ENCODE results near the gene MTCL1. TPM values are rescaled to one million over a fixed set of nuclear protein-coding genes. Genes with fewer than 3 reads are reported as not detected.

The MTCL1 gene
- total and polyA plus RNA-seq, 10 of the 15 experiments (the other 5 are each of a cell fraction or from before 2014, with no cell fraction given), result 0.03 to 0.36 (median 0.13) TPM; not detected in 4

- BruUV-seq (replicated peaks), result no TSS peak
- CTCF ChIA-PET, result no interaction called here
- no peaks in the 10 kb centered on the region for H3K79me2 ChIP-seq (ENCODE audit: control insufficient read depth, insufficient read depth, low read length)
- H3K27ac ChIP-seq (ENCODE audit: control insufficient read depth, insufficient read depth), result no peak overlapping the region
- in situ Hi-C loops (cut with MboI) (no loop called here), intact Hi-C loops (cut with micrococcal nuclease; ENCODE audit: unreplicated experiment) (no loop called here)
- DNase-seq (ENCODE audit: low read depth, low spot score), result no peak
- no peak overlapping the region for H3K9ac ChIP-seq (ENCODE audit: control insufficient read depth, insufficient read depth, low read length)
- no peak for ATAC-seq
- no peak for FAIRE-seq
- 27% methylated on average over 5 of the region's 5 CpGs for WGBS (ENCODE audit: insufficient coverage, insufficient replicate concordance, low lambda C conversion rate, missing lambda C conversion rate)
- SMC1A ChIA-PET (ENCODE audit: uncharacterized antibody, unreplicated experiment), result no interaction called here
- H3K4me1 ChIP-seq (ENCODE audit: control insufficient read depth, insufficient read depth, low read length), result no peaks in the 10 kb centered on the region
- no peaks in the 10 kb centered on the region for H4K20me1 ChIP-seq (ENCODE audit: control insufficient read depth, insufficient read depth)
- no peak for TF ChIP-seq CREM (IDR thresholded peaks at IDR 0.05; ENCODE audit: low read depth)
- TF ChIP-seq NFYB (IDR thresholded peaks at IDR 0.05; ENCODE audit: insufficient read depth, low read depth, low read length), result no peak
- no peak for TF ChIP-seq ZNF24 (IDR thresholded peaks at IDR 0.05)
- no peak for TF ChIP-seq RAD51 (IDR thresholded peaks at IDR 0.05)
- no peak for TF ChIP-seq HDAC6 (IDR thresholded peaks at IDR 0.05; ENCODE audit: unreplicated experiment)
- no peak for TF ChIP-seq ATF7 (IDR thresholded peaks at IDR 0.05; ENCODE audit: low read depth)
- no peak overlapping the region for H3K4me2 ChIP-seq (ENCODE audit: control insufficient read depth, insufficient read depth)
- H3K36me3 ChIP-seq (ENCODE audit: control insufficient read depth in 2 of 2, insufficient read depth in 2 of 2, low read length in 1 of 2), result no peaks in the 10 kb centered on the region
- H2AFZ ChIP-seq (ENCODE audit: control insufficient read depth, low read depth, low read length), result no peak overlapping the region
- RAD21 ChIA-PET (ENCODE audit: unreplicated experiment), result no interaction called here
- H3K27me3 ChIP-seq (replicated peaks in 1 of 2; ENCODE audit: control insufficient read depth in 2 of 2, insufficient read depth in 2 of 2, low read length in 1 of 2), result no peaks in the 10 kb centered on the region; a peak in 2 of 4 replicates
- POLR2A ChIA-PET, result no interaction called here
- no peak overlapping the region for H3K4me3 ChIP-seq
- H3K9me3 ChIP-seq (replicated peaks; ENCODE audit: control insufficient read depth, insufficient read depth, low read length), result no peaks in the 10 kb centered on the region; the same call in 2 of the 3 replicates
Observed at GRCh38 chr18:8869696-8870095, 164.3 kb downstream of the MTCL1 start.

GRCh38 chr18:8870528-8870927 is 165.2 kb downstream of the MTCL1 start:
- RAD21 ChIA-PET (ENCODE audit: unreplicated experiment), result no interaction called here
- H3K27ac ChIP-seq (ENCODE audit: control insufficient read depth, insufficient read depth), result no peak overlapping the region
- H3K9me3 ChIP-seq (replicated peaks; ENCODE audit: control insufficient read depth, insufficient read depth, low read length), result no peaks in the 10 kb centered on the region
- DNase-seq (ENCODE audit: low read depth, low spot score) (no peak), FAIRE-seq (no peak), ATAC-seq (no peak)
- TF ChIP-seq CHD4 (IDR thresholded peaks at IDR 0.05), result no peak
- no peak for TF ChIP-seq SKIL (IDR thresholded peaks at IDR 0.05; ENCODE audit: low read depth, poor library complexity, severe bottlenecking)
- H3K9ac ChIP-seq (ENCODE audit: control insufficient read depth, insufficient read depth, low read length), result no peak overlapping the region
- no peaks in the 10 kb centered on the region for H3K4me1 ChIP-seq (ENCODE audit: control insufficient read depth, insufficient read depth, low read length)
- CTCF ChIA-PET, result interaction anchor here (0.8 kb wide), 1 partner anchor 10 kb away, joined by 4 read pairs; no protein-coding TSS in a partner anchor
- H3K27me3 ChIP-seq (replicated peaks in 1 of 2; ENCODE audit: control insufficient read depth in 2 of 2, insufficient read depth in 2 of 2, low read length in 1 of 2), result no peaks in the 10 kb centered on the region; a peak in 2 of 4 replicates
- SMC1A ChIA-PET (ENCODE audit: uncharacterized antibody, unreplicated experiment), result no interaction called here
- in situ Hi-C loops (cut with MboI) (no loop called here), intact Hi-C loops (cut with micrococcal nuclease; ENCODE audit: unreplicated experiment) (no loop called here)
- no peak overlapping the region for H3K4me3 ChIP-seq
- H3K4me2 ChIP-seq (ENCODE audit: control insufficient read depth, insufficient read depth), result no peak overlapping the region
- H4K20me1 ChIP-seq (ENCODE audit: control insufficient read depth, insufficient read depth), result no peaks in the 10 kb centered on the region
- H2AFZ ChIP-seq (ENCODE audit: control insufficient read depth, low read depth, low read length), result no peak overlapping the region
- no TSS peak for BruUV-seq (replicated peaks)
- no peaks in the 10 kb centered on the region for H3K36me3 ChIP-seq (ENCODE audit: control insufficient read depth in 2 of 2, insufficient read depth in 2 of 2, low read length in 1 of 2)
- POLR2A ChIA-PET, result no interaction called here
- H3K79me2 ChIP-seq (ENCODE audit: control insufficient read depth, insufficient read depth, low read length), result no peaks in the 10 kb centered on the region
- WGBS (ENCODE audit: insufficient coverage, insufficient replicate concordance, low lambda C conversion rate, missing lambda C conversion rate), result 39% methylated on average over 5 of the region's 5 CpGs

All from GM12878 (cell line).